Measurements from ENCODE around the gene EEF1AKMT3. TPM values are rescaled to one million over a fixed set of nuclear protein-coding genes. Genes with fewer than 3 reads are reported as not detected.

The EEF1AKMT3 gene
- total and polyA plus RNA-seq, 9 of the 15 experiments (the other 6 are each of a cell fraction or from before 2014, with no cell fraction given) = 4.1 to 17.2 (median 7.9) TPM

- peak; percentile 94 for TF ChIP-seq BMI1 (IDR thresholded peaks at IDR 0.05; ENCODE audit: low read length)
- no peak for TF ChIP-seq RUNX1 (IDR thresholded peaks at IDR 0.05; ENCODE audit: low read depth)
- TF ChIP-seq NR2C2 (CRISPR knock-in tag; IDR thresholded peaks at IDR 0.05) = peak; percentile 69
- no peak; the same call in none of the 2 replicates for TF ChIP-seq NR2C2 (tag; IDR thresholded peaks at IDR 0.05)
- TF ChIP-seq TBL1XR1 (IDR thresholded peaks at IDR 0.05; ENCODE audit: low read length in 2 of 2) = peak in 1 of 2 experiments; percentile 36; a peak in 2 of 4 replicates
- no peak for TF ChIP-seq RBM39 (optimal IDR thresholded peaks at IDR 0.05; ENCODE audit: low read depth, low read length)
- no peak for TF ChIP-seq ZC3H11A (IDR thresholded peaks at IDR 0.05; ENCODE audit: low read depth, low read length)
- no peak for TF ChIP-seq ZNF124 (CRISPR knock-in tag; IDR thresholded peaks at IDR 0.05)
- peak; percentile 94 for TF ChIP-seq NFRKB (IDR thresholded peaks at IDR 0.05; ENCODE audit: low read depth)
- TF ChIP-seq ZNF134 (CRISPR knock-in tag; conservative IDR thresholded peaks at IDR 0.05) = no peak; the same call in 1 of the 2 replicates
- TF ChIP-seq MTA2 (IDR thresholded peaks at IDR 0.05; ENCODE audit: low read depth) = peak; percentile 15; the same call in 1 of the 2 replicates
- TF ChIP-seq, protein P1, sequence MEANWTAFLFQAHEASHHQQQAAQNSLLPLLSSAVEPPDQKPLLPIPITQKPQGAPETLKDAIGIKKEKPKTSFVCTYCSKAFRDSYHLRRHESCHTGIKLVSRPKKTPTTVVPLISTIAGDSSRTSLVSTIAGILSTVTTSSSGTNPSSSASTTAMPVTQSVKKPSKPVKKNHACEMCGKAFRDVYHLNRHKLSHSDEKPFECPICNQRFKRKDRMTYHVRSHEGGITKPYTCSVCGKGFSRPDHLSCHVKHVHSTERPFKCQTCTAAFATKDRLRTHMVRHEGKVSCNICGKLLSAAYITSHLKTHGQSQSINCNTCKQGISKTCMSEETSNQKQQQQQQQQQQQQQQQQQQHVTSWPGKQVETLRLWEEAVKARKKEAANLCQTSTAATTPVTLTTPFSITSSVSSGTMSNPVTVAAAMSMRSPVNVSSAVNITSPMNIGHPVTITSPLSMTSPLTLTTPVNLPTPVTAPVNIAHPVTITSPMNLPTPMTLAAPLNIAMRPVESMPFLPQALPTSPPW (CRISPR knock-in tag; IDR thresholded peaks at IDR 0.05) = peak; percentile 99
- TF ChIP-seq HBP1 (CRISPR knock-in tag; IDR thresholded peaks at IDR 0.05) = no peak
- peak; percentile 57; the same call in 1 of the 2 replicates for TF ChIP-seq MYNN (IDR thresholded peaks at IDR 0.05)
- TF ChIP-seq MYNN (CRISPR knock-in tag; IDR thresholded peaks at IDR 0.05) = no peak
- TF ChIP-seq, protein P2, sequence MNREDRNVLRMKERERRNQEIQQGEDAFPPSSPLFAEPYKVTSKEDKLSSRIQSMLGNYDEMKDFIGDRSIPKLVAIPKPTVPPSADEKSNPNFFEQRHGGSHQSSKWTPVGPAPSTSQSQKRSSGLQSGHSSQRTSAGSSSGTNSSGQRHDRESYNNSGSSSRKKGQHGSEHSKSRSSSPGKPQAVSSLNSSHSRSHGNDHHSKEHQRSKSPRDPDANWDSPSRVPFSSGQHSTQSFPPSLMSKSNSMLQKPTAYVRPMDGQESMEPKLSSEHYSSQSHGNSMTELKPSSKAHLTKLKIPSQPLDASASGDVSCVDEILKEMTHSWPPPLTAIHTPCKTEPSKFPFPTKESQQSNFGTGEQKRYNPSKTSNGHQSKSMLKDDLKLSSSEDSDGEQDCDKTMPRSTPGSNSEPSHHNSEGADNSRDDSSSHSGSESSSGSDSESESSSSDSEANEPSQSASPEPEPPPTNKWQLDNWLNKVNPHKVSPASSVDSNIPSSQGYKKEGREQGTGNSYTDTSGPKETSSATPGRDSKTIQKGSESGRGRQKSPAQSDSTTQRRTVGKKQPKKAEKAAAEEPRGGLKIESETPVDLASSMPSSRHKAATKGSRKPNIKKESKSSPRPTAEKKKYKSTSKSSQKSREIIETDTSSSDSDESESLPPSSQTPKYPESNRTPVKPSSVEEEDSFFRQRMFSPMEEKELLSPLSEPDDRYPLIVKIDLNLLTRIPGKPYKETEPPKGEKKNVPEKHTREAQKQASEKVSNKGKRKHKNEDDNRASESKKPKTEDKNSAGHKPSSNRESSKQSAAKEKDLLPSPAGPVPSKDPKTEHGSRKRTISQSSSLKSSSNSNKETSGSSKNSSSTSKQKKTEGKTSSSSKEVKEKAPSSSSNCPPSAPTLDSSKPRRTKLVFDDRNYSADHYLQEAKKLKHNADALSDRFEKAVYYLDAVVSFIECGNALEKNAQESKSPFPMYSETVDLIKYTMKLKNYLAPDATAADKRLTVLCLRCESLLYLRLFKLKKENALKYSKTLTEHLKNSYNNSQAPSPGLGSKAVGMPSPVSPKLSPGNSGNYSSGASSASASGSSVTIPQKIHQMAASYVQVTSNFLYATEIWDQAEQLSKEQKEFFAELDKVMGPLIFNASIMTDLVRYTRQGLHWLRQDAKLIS (CRISPR knock-in tag; IDR thresholded peaks at IDR 0.05) = peak; percentile 89
- no peak for TF ChIP-seq RBM17 (IDR thresholded peaks at IDR 0.05; ENCODE audit: borderline replicate concordance, low read depth, low read length)
- TF ChIP-seq KLF16 (IDR thresholded peaks at IDR 0.05) = no peak
- TF ChIP-seq CHCHD3 (CRISPR knock-in tag; IDR thresholded peaks at IDR 0.05) = no peak
- peak; percentile 81 for TF ChIP-seq ZNF384 (IDR thresholded peaks at IDR 0.05; ENCODE audit: low read depth, low read length)
- TF ChIP-seq ARID2 (IDR thresholded peaks at IDR 0.05) = no peak
- TF ChIP-seq TCF3 (CRISPR knock-in tag; IDR thresholded peaks at IDR 0.05) = peak; percentile 39
- no peak for TF ChIP-seq NCOA6 (IDR thresholded peaks at IDR 0.05)
- peak; percentile 82; the same call in 1 of the 2 replicates for TF ChIP-seq ZNF584 (CRISPR knock-in tag; IDR thresholded peaks at IDR 0.05; ENCODE audit: low read depth)
- peak; percentile 83 for TF ChIP-seq E2F3 (CRISPR knock-in tag; IDR thresholded peaks at IDR 0.05)
These were observed 20.4 kb upstream of the EEF1AKMT3 start, which contains the start of gene CDK4 (continued) for GRCh38 chr12:57751788-57752667.

Measured in K562 (cell line).